WERI-Rb-1 (cell line): ENCODE measurements around the gene TBC1D16.

ENCODE experiments used
- DNase-seq: peaks from one replicate; pipeline ENCODE4 v3.0.0-alpha.2; 2020
- H3K27ac ChIP-seq: fragments of 250-450 bp; sonication (Bioruptor Pico); 2 replicates; pipeline ENCODE4 v1.5.1; 2020; ENCODE audit warnings: mild to moderate bottlenecking, moderate library complexity
- H3K27me3 ChIP-seq: fragments of 250-450 bp; sonication (Bioruptor Pico); 2 replicates; pipeline ENCODE4 v1.5.1; 2021; ENCODE audit warnings: mild to moderate bottlenecking, low read depth, moderate library complexity; ENCODE audit not compliant: insufficient read depth, severe bottlenecking
- H3K36me3 ChIP-seq: fragments of 250-450 bp; sonication (Bioruptor Pico); 2 replicates; pipeline ENCODE4 v1.5.1; 2020; ENCODE audit warnings: mild to moderate bottlenecking, moderate library complexity
- H3K4me3 ChIP-seq: 2 replicates; pipeline ENCODE4 v1.5.1; 2011; ENCODE audit warnings: low read depth, mild to moderate bottlenecking, control low read depth, low read length
- H3K9me3 ChIP-seq: fragments of 250-450 bp; sonication (Bioruptor Pico); 2 replicates; pipeline ENCODE4 v1.5.1; 2021; ENCODE audit warnings: mild to moderate bottlenecking, moderate library complexity; ENCODE audit not compliant: severe bottlenecking
- CTCF ChIP-seq: IDR thresholded peaks from 2 replicates; pipeline ENCODE4 v1.5.1; 2011; ENCODE audit warnings: low read depth, mild to moderate bottlenecking, control low read depth, inconsistent platforms, low read length

TBC1D16 gene

GRCh38 chr17:79939094-79939435, 96.6 kb downstream of the TBC1D16 start:
- no peak for DNase-seq
- H3K9me3 ChIP-seq, result no peaks in the 10 kb centered on the region
- peaks cover 50% of the 10 kb centered on the region for H3K36me3 ChIP-seq
- no peak for TF ChIP-seq CTCF
- H3K4me3 ChIP-seq, result no peak overlapping the region
- H3K27me3 ChIP-seq, result no peaks in the 10 kb centered on the region
- no peak overlapping the region; the same call in 1 of the 2 replicates for H3K27ac ChIP-seq

- H3K4me3 ChIP-seq, result no peak overlapping the region
- no peak for TF ChIP-seq CTCF
- no peak for DNase-seq
- peak overlapping the region; percentile 40 for H3K27ac ChIP-seq
- H3K27me3 ChIP-seq, result no peaks in the 10 kb centered on the region
- no peaks in the 10 kb centered on the region for H3K9me3 ChIP-seq
- H3K36me3 ChIP-seq, result peaks cover 45% of the 10 kb centered on the region
These were observed 97.2 kb downstream of the TBC1D16 start for GRCh38 chr17:79938336-79939093.

GRCh38 chr17:79937391-79938335, 98.0 kb downstream of the TBC1D16 start:
- Histone ChIP-seq H3K4me3 (peak overlapping the region; percentile 1), H3K36me3 (peaks cover 36% of the 10 kb centered on the region), H3K27ac (peak overlapping the region; percentile 68), H3K9me3 (no peaks in the 10 kb centered on the region), H3K27me3 (no peaks in the 10 kb centered on the region)
- peak; percentile 99 for DNase-seq
- no peak for TF ChIP-seq CTCF

- H3K4me3 ChIP-seq, result no peak overlapping the region
- no peak for TF ChIP-seq CTCF
- no peaks in the 10 kb centered on the region for H3K9me3 ChIP-seq
- no peak for DNase-seq
- H3K27ac ChIP-seq, result peak overlapping the region; percentile 68
- peaks cover 29% of the 10 kb centered on the region for H3K36me3 ChIP-seq
- no peaks in the 10 kb centered on the region for H3K27me3 ChIP-seq
These were observed 98.9 kb downstream of the TBC1D16 start for GRCh38 chr17:79936641-79937381.

GRCh38 chr17:79936050-79936449, 99.6 kb downstream of the TBC1D16 start:
- TF ChIP-seq CTCF, result no peak
- Histone ChIP-seq H3K27ac (no peak overlapping the region), H3K9me3 (no peaks in the 10 kb centered on the region), H3K4me3 (no peak overlapping the region), H3K27me3 (no peaks in the 10 kb centered on the region), H3K36me3 (peaks cover 24% of the 10 kb centered on the region)
- DNase-seq, result no peak
